Forelimb muscle (tissue), 1 donor: Measurements from ENCODE around the gene MASP2. TPM values are rescaled to one million over a fixed set of nuclear protein-coding genes. Genes with fewer than 3 reads are reported as not detected.
"Not testable (repeated sequence)": the region's sequence is repeated elsewhere in the genome, so short reads cannot be mapped to it uniquely, and the experiment has no call there.

ENCODE experiments used
- DNase-seq: peaks from one replicate; pipeline ENCODE4 v3.0.0-alpha.2; 2013; ENCODE audit warnings: low read depth
- polyA plus RNA-seq: library from polyadenylated mRNA; unstranded; fragments of 120-200 nt; gene quantifications from one replicate; pipeline ENCODE4 v1.2.1, GENCODE V29; 2013; ENCODE audit not compliant: insufficient read length

MASP2 gene
- polyA plus RNA-seq, result 4.8 TPM

DNA sequence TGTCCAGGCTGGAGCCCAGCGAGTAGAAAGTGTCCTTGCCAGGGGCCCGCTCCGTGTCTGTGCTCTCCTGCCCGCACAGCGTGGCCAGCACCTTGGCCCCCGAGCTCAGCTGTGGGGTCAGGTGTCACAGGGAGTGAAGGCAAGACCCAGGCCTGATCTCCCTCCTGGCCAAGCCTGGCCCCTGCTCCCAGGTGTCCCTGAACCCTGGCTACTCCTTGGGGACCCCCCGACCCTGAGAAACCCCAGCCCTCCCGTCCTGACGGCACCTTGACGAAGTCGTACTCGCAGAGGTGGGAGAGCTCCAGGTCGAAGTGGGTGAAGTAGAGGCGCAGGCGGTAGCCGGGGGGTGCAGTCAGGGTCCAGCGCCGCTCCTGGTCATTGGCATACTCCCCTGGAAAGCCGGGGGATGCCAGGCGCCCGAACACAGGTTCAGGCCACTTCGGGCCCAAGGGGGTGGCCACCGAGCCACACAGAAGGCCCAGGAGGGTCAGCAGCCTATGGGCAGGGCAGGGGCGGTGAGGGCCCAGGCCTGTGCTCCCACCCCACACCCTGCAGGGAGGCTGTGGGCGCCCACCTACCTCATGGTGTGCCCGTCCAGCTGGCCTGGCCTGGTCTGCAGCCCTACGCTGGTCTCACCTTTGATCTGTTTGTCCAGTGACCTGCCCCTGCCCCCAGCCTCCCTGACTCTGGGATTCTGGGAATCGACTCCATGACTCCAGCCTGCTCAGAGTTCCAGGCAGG lies at the start of gene MASP2:
Gene MASP2 (minus strand): TSS at position 615 of the 741 bp plus-strand sequence. CDS start 32 bp downstream, at position 583.
- DNase-seq, result no peak

DNA sequence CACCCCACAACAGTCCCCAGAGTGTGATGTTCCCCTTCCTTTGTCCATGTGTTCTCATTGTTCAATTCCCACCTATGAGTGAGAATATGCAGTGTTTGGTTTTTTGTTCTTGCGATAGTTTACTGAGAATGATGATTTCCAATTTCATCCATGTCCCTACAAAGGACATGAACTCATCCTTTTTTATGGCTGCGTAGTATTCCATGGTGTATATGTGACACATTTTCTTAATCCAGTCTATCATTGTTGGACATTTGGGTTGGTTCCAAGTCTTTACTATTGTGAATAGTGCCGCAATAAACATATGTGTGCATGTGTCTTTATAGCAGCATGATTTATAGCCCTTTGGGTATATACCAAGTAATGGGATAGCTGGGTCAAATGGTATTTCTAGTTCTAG lies 36.7 kb upstream of the MASP2 start:
- not testable (repeated sequence) for DNase-seq

DNA sequence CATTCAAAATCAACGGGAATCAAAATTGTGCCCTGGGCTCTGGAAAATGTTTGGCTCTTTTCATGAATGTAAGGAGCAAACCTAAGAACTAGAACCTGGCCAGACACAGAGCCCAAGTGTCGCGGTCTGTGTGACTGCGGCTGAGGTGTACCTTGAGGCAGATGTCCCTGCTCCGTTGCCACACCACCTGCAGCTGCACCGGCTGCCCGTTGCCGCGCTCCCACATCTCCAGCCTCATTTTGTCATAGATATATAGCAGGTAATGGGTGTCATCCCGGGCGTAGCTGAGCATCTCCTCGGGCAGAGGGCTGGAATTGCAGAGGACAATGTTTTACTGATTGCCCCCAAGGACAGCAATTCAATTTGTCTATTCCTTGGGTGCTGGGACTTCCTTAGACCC lies 33.9 kb upstream of the MASP2 start:
- no peak for DNase-seq

- DNase-seq, result no peak
These were observed 31.6 kb upstream of the MASP2 start for GRCh38 chr1:11078631-11079030.

DNA sequence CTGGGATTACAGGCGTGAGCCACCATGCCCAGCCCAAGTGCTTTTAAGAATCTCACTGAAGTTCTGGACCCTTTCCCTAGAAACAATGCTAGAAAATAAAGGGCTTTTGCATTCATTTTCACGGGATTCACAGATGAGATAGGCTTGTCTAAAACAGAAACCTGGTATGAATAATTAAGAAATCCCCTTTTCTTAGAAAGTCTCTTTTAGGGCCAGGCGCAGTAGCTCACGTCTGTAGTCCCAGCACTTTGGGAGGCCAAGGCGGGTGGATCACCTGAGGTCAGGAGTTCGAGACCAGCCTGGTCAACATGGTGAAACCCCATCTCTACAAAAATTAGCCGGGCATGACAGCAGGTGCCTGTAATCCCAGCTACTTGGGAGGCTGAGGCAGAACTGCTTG lies 26.4 kb upstream of the MASP2 start:
- not testable (repeated sequence) for DNase-seq

GRCh38 chr1:11072216-11072917 lies 25.3 kb upstream of the MASP2 start:
- DNase-seq, result no peak

DNA sequence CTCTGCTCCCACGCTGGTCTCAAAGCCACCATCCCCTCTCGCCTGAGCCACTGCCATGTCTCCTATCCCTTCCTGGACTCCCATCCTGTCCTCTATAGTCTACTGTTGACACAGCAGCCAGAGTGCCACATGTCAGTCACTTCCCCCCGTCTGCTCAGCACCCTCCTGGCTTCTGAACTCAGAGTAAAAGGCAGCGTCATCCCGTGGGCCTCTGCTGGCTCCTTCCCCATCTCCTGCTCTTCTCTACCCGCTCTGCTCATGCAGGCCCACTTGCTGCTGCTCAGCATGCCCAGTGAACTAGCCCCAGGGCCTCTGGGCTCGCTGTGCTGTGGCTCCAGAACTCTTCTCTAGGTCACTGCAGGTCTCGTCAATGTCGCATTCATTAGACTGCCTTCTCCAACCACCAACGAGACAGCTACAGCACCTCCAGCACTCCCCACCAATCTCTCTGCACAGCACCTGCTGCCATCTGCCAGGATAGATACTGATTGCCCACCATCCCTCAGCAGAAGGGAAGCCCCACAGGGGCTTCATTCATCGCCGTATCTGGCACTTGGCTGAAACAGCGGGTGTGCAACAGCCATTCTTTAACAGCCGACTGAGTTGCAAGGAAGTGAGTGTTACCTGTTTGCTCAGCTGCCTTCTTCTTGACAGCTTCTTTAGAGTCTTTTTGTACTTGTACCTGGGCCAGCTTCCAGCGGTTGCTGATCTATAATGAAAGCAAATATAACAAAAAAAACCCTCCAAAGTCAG lies 24.6 kb upstream of the MASP2 start:
- no peak for DNase-seq

DNA sequence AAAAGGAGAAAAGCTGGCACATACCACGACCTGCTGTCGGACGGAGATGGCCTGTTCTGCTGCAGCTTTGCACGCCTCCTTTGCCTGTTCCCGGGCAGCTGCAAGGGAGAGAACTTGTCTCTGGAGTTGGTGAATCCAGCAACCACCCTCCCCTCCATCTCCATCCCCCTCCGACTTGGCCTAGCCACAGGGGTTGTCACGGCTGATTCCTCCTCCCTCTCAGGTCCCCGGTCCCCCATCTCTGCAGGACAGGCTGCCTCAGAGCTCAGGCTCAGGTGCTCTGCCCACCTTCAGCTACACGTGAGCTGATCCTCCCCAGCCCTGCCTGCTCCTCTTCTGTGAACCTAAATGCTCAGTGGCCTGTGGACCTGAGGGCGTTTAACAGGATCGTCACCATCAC lies 23.8 kb upstream of the MASP2 start:
- no peak for DNase-seq

DNA sequence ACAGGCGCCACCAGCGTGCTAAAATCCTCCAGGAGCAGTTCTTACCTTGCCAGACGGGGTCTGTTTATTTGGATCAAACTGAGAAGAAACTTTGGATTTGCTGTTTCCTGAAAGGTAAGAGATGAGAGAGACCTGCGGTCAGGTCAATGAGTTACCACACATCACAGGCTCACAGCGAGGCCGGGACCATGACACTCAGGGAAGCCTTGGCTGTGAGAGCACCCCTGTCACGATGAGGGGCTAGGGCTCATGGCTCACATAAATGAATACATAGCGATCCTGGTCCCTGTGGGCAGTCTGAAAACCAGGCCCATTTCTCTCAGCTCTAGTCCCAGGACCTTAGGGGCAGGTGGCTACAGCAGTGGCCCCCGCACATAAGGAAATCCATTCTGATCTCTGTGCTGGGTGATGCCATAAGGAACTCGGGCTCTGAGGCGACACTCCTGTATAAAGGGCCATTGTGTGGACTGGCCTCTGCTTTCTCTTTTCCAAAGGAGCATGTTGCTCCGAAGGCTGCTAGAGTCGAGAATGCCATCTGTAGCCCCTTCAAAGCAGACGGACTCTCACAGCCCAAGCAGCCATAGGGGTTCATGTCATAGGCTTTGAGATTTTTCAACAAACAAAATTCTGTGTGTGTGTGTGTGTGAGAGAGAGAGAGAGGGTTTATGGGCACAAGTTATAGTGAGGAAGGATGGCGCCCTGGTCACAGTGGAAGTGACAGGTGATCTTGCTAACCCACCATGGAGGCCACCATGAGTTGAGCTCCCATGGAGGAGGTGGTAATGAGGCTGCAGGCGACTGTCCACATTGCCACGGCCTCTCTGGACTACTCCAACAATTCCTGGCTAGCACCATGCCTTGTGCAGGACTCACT lies 21.8 kb upstream of the MASP2 start:
- no peak for DNase-seq

GRCh38 chr1:11067716-11068599 lies 20.9 kb upstream of the MASP2 start:
- DNase-seq, result no peak

- no peak for DNase-seq
These were observed 18.8 kb upstream of the MASP2 start for GRCh38 chr1:11065796-11066195.

GRCh38 chr1:11064942-11065341 lies 17.9 kb upstream of the MASP2 start:
- DNase-seq, result no peak

DNA sequence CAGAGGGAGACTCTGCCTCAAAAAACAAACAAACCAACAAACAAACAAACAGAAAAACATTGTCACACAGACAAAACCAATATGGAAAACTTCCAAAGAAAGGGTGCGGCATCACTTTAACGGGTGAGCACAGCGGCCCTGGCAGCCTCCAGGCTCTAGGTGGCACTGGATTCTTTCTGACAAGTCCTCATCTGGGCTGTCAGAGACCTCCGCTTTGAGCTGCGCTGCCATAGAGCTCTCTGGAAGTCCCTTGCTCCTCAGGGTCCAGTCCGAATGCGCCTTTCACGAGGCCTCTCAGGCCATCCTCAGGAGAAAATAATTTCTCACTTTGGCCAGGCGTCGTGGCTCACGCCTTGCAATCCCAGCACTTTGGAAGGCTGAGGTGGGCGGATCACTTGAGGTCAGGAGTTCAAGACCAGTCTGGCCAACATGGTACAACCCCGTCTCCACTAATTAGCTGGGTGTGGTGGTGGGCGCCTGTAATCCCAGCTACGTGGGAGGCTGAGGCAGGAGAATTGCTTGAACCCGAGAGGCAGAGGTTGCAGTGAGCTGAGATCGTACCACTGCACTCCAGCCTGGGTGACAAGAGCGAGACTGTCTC lies 17.0 kb upstream of the MASP2 start:
- not testable (repeated sequence) for DNase-seq

- DNase-seq, result no peak
These were observed 15.9 kb upstream of the MASP2 start for GRCh38 chr1:11062965-11063401.

GRCh38 chr1:11061652-11062365 lies 14.8 kb upstream of the MASP2 start:
- no peak for DNase-seq

DNA sequence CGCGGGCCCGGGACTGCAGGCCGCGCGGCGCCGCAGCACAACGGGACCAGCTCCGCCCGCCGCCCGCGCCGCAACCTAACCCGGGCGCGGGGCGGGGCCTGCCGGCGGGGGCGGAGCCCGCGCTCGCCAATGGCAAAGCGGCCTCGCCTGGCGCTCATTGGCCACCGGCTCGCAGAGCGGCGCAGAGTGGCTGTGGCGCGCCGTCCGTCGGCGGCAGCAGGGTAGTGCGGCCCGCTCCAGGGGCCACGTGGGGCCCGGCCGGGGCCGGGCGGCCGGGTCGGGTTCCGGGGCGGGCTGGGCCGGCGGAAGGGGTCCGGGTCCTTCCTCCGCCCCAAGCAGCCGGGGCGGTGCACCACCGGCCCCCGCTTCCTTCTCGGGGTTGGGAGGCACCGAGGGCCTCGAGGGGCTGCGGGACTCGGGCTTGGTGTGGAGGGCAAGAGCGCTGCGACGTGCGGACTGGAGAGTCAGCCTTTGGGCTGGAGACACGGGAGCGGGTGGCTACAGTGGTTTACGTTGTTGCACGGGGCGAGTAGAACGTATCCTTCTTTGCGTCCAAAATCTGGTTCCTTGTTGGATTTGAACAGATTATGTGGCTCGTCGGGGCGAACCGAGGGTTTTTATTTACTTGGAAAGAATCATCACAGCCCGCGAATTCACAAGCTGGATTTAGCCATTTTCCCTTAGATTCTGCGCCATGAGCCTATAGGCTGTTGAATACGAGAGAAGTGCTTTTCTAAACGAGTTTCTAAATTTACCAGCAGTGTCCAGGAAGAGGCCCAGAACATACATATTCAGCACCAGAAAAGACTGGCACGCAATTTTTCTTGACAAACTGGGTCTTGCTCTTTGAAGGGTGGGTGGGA lies 13.2 kb upstream of the MASP2 start, which contains the start of gene SRM:
Gene SRM (minus strand): TSS at position 51 of the 863 bp plus-strand sequence. CDS start 75 bp downstream, outside the sequence.
- DNase-seq, result peak; percentile 79

- no peak for DNase-seq
These were observed 12.3 kb upstream of the MASP2 start for GRCh38 chr1:11059155-11059967.
